Caki2 (cell line): Measurements from ENCODE around the gene SORCS2. TPM values are rescaled to one million over a fixed set of nuclear protein-coding genes. Genes with fewer than 3 reads are reported as not detected.

ENCODE experiments used
- DNase-seq: peaks from one replicate; pipeline ENCODE4 v3.0.0-alpha.2; 2015; ENCODE audit warnings: low read depth
- in situ Hi-C: cut with HindIII; loops from 2 replicates; pipeline ENCODE4 v1.10.0; 2016; ENCODE audit warnings: low sequenced_read_pairs, low pct_unique_long_range_greater_than_20kb, mixed read lengths
- total RNA-seq: library from RNA; depleted of rRNA; stranded (reverse); fragments of >200 nt; shearing (Covaris generic); gene quantifications from 2 replicates; pipeline ENCODE4 v1.2.3, GENCODE V29; 2014; ENCODE audit warnings: low replicate concordance

Gene SORCS2
- total RNA-seq, 1 experiment from 2014 or later = 1.4 TPM

DNA sequence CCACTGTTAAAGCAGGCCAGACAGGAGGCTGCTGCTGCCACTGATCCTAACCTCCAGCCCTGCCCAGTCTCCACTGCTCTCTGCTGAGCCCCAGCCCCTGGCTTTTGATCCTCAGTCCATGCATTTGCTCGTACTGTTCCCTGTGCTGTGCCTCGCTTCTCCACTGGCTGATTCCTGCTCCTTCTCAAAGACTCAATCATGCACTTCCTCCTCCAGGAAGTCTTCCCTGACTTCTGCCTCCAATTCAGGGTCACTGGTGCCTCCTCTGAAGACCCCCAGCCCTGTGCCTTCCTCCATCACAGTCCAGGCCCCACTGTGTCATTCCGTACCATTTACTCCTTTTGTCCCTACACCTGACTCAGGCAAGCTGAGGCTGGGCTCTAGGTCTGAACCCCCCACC is 473.0 kb downstream of the SORCS2 start:
- in situ Hi-C loops = no loop called here
- DNase-seq = no peak

GRCh38 chr4:7666011-7666410 is 473.7 kb downstream of the SORCS2 start:
- in situ Hi-C loops = no loop called here

GRCh38 chr4:7666744-7667143 is 474.4 kb downstream of the SORCS2 start:
- no peak for DNase-seq
- in situ Hi-C loops = no loop called here

More at GRCh38 chr4:7666011-7666410, 473.7 kb downstream of the SORCS2 start:
- DNase-seq = no peak

DNA sequence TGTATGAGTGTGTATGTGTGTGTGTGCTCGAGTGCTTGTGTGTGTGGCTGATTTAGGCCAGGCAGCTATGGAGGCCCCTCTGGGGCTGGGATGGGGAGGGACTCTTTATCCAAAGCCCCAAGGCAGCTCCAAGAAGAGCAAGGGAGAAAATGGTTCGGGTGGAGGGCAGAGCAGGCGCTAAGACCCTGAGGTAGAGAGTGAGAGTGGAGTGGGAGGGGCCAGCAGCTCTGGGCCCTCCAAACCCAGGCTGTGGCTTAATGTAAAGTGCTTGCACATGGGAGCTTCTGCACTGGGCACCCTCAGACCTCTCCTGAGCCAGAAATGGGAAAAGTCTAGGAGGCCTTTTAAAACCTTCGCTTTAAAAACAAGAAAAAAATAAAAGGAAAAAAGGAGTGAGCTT is 475.9 kb downstream of the SORCS2 start:
- DNase-seq = no peak
- in situ Hi-C loops = no loop called here

DNA sequence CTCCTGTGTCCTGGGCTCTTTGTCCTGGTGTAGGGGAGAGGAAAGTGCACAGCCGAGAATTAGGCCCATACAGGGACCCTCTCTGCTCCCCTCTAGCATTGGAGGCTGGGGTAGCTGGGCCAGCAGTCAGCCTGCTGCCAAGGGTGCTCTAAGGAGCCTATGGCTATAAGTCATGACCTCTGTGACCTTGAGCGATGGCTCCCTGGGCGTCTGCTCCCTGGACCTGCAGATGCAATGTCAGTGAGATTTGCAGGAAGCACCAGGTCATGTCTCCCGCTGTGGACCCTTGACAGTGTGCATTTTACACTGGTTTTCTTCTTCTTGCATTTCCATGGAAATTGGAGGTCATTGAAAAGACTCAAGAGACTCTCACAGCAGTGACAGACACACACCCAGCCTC is 476.5 kb downstream of the SORCS2 start:
- in situ Hi-C loops = no loop called here
- no peak for DNase-seq

DNA sequence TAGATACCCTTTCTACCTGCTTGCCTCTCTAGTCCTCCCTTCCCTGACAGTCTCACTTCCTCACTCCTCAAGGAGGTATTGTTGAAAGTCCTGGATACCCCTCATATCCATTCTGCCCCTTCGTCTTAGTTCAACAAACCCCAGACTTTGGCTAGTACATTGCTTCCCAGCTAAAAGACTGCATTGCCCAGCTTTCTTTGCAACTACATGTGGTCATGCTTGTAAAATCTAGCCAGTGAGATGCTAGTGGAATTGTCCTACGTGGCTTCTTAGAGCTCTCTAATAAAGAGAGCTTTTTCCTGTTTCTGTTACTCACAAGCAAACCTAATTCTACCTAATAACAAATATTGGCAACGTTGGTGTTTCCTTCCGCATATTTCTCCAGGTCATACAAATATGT is 480.3 kb downstream of the SORCS2 start:
- in situ Hi-C loops = no loop called here
- DNase-seq = no peak

- in situ Hi-C loops = no loop called here
- DNase-seq = no peak
These were observed 480.8 kb downstream of the SORCS2 start for GRCh38 chr4:7673121-7673520.

DNA sequence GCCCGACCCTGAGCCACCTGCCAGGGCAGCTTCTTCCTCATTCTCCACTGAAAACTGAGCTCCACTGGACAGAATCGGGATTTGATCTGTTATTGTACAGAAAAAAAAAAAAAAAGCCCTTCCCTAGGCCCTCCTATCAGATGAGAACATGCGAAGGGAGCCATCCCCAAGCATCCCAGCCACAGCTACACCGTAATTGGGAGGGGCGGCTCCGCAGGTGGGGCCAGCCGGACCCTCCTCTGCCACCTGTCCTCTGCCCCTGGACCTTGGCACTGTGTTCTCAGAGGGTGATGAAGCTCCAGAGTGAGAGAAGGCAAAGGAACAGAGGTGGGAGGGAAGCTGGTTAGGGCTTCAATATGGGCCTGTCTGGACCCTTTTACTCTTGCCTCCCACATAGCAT is 482.4 kb downstream of the SORCS2 start:
- DNase-seq = no peak
- in situ Hi-C loops = no loop called here

GRCh38 chr4:7675136-7675535 is 482.8 kb downstream of the SORCS2 start:
- in situ Hi-C loops = no loop called here
- no peak for DNase-seq

DNA sequence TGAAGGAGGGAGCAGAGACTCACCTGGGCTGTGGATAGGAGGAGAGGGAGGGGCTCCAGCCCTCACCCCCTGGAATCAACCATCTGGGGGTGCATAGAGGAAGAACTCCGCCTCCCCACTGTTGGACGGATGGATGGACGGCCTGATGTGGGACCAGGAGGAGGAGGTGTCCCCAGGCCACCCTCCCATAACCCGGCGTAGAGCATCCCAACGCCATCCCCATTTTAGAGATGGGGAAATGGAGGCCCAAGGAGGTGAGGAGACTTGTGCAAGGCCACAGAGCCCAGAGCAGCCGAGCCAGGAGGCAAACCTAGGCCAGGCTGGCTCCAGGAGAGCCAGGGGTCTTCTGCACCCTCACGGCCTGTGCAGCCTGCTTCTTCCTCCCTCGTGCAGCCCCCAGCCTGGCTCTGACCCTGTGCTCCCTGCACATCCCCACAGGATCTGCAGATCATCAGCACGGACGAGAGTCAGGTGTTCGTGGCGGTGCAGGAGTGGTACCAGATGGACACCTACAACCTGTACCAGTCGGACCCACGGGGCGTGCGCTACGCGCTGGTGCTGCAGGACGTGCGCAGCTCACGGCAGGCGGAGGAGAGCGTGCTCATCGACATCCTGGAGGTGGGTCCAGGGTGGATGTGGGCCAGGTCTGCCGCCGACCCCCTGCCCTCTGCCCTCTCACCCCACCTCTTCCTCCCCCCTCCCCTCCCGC is 483.4 kb downstream of the SORCS2 start:
- in situ Hi-C loops = no loop called here
- no peak for DNase-seq

- DNase-seq = no peak
- in situ Hi-C loops = no loop called here
These were observed 484.1 kb downstream of the SORCS2 start for GRCh38 chr4:7676398-7676922.

DNA sequence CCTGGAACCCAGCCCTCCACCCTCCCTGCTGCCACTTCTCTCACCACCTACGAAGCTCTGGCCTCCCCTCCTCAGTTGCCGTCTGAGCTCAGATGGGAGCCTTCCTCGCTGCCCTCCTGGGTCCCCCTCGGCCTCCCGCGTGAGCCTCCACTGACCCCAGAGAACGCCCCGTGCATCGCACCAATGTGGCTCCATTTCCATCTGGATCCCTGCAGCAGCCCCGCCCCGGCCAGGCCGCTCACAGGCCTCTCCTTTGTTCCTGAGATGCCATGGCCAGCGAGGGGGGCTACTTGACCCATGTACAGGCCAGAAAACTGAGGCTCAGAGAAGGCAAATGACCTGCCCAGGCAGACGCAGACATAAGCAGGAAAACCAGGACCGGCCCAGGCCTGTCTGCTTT is 484.7 kb downstream of the SORCS2 start:
- in situ Hi-C loops = no loop called here
- no peak for DNase-seq

DNA sequence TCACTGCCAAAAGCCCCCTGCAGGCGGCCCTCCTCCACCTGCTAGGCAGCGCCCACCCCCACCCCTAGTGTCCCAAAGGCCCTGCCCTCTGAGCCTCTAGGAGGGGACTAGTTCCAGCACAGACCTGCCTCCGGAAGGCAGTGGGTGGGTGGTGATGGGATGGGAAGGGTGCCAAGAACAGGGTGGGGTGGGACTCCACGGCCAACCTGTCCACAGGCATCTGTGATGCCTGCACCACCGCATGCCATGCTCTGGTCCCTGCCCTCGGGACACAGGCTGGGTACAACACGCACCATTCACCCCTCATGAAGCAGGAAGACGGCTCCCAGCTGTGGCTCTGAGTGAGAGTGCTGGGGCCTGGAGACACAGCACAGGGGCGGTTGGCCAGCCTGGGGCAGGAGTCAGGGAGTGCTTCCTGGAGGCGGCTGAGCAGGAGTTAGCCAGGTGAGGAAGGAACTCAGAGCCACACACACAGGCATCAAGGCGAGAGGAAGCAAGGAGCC is 485.5 kb downstream of the SORCS2 start:
- in situ Hi-C loops = no loop called here
- DNase-seq = no peak

- no peak for DNase-seq
- in situ Hi-C loops = no loop called here
These were observed 486.0 kb downstream of the SORCS2 start for GRCh38 chr4:7678318-7678852.

DNA sequence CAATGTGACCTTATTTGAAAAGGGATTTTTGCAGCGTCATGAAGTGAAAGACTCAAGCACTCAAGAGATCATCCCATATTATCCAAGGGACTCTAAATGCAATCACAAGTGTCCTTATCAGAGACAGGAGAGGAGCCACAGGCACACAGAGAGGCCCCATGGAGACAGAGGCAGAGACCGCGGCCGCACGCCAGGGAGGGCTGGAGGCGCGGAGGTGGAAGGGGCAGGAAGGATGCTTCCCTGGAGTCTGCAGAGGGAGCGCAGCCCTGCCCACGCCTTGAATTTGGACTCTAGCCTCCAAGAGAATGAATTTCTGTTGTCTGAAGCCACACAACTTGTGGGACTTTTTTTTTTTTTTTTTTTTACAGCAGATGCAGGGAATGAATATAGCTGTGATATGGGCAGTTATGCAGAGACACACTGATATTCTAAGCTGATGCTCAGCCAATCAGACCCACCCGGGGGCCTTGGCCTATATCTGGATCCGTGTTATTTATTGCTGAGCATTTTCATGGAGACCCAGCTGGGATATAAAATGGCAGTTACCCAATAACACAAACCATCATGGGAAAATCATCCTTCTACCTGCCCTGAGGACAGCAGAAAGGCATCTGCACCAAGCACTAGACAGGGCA is 487.2 kb downstream of the SORCS2 start:
- no peak for DNase-seq
- in situ Hi-C loops = no loop called here

- no peak for DNase-seq
- in situ Hi-C loops = no loop called here
These were observed 487.8 kb downstream of the SORCS2 start for GRCh38 chr4:7680106-7680505.

DNA sequence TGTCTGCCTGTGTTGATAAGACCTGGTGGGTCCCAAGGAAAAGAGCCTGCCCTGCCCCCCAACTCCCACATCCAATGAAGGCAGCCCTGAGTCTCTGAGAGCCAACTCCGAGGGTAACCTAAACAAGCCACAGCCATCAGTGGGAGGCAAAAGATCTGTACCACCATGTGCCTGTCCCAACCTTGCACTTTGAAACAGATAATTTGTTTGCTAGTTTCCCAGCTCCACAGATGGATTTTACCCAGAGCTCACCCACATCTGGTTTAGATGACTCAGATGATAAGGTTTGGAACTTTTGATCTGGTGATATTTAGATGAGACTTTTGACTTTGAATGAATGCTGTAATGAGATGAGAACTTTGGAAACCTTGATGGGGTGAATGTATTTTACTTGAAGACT is 488.4 kb downstream of the SORCS2 start:
- in situ Hi-C loops = no loop called here
- DNase-seq = no peak

DNA sequence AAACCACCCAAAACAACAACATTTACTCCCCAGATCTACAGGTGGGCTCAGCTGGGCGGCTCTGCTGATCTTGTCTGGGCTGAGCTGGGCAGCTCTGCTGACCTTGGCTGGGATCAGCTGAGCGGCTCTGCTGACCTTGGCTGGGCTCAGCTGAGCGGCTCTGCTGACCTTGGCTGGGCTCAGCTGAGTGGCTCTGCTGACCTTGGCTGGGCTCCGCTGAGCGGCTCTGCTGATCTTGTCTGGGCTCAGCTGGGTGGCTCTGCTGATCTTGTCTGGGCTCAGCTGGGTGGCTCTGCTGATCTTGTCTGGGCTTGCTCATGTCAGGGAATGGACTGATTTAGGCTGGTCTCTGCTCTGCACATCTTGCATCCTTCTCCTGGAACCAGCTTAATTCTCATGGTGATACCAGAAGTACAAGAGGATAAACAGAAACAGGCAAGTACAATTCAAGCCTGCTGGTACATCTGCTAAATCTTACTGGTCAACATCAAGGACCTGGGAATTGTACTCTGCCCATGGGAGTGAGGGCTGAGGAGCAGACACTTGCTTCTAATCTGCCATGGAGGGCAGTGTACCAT is 490.9 kb downstream of the SORCS2 start:
- in situ Hi-C loops = no loop called here
- no peak for DNase-seq

DNA sequence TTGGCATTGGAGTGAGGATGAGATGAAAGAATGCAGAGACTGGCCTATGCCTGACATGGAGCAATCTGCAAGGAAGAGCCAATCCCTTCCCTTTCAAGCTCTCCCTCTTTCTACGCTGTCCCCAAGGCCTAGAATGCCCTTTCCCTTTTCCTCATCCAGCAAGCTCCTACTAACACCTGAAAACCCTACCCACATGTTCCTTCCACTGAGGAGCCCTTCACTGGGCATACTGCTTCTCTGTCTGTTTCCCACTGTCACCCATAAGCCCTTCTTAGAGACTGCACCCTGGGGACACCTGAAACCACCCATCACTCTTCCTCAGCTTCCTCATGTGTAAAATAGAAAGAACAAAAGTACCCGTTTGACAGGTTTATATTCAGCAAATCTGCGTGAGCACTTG is 492.0 kb downstream of the SORCS2 start:
- in situ Hi-C loops = no loop called here
- no peak for DNase-seq
